WTC11 (cell line): ENCODE measurements around the gene EVA1C.

Experiments
- GABPB1 ChIP-seq: sonication (generic); formaldehyde crosslinking; IDR thresholded peaks from 2 replicates; pipeline ENCODE4 v1.8.1; 2023; ENCODE audit warnings: mild to moderate bottlenecking, missing genetic modification reagents
- IRF2 ChIP-seq: sonication (generic); formaldehyde crosslinking; IDR thresholded peaks from 2 replicates; pipeline ENCODE4 v1.8.0; 2022; ENCODE audit warnings: low read depth, missing genetic modification reagents, borderline replicate concordance
- KAT7 ChIP-seq: sonication (generic); formaldehyde crosslinking; IDR thresholded peaks from 2 replicates; pipeline ENCODE4 v1.8.1; 2023; ENCODE audit warnings: missing genetic modification reagents, mild to moderate bottlenecking, borderline replicate concordance
- NR1H2 ChIP-seq: sonication (generic); formaldehyde crosslinking; IDR thresholded peaks from 2 replicates; pipeline ENCODE4 v1.9.0; 2021; ENCODE audit warnings: mild to moderate bottlenecking, moderate library complexity, missing genetic modification reagents
- SP1 ChIP-seq: sonication (generic); formaldehyde crosslinking; conservative IDR thresholded peaks from 2 replicates; pipeline ENCODE4 v1.8.1; 2022; ENCODE audit warnings: missing genetic modification reagents
- TF ChIP-seq, protein P1 (sequence below): sonication (generic); formaldehyde crosslinking; IDR thresholded peaks from 2 replicates; pipeline ENCODE4 v1.8.0; 2022; ENCODE audit warnings: mild to moderate bottlenecking, missing genetic modification reagents
- TF ChIP-seq, protein P2 (sequence below): sonication (generic); formaldehyde crosslinking; IDR thresholded peaks from 2 replicates; pipeline ENCODE4 v1.8.1; 2023; ENCODE audit warnings: mild to moderate bottlenecking, missing genetic modification reagents, moderate library complexity

DNA sequence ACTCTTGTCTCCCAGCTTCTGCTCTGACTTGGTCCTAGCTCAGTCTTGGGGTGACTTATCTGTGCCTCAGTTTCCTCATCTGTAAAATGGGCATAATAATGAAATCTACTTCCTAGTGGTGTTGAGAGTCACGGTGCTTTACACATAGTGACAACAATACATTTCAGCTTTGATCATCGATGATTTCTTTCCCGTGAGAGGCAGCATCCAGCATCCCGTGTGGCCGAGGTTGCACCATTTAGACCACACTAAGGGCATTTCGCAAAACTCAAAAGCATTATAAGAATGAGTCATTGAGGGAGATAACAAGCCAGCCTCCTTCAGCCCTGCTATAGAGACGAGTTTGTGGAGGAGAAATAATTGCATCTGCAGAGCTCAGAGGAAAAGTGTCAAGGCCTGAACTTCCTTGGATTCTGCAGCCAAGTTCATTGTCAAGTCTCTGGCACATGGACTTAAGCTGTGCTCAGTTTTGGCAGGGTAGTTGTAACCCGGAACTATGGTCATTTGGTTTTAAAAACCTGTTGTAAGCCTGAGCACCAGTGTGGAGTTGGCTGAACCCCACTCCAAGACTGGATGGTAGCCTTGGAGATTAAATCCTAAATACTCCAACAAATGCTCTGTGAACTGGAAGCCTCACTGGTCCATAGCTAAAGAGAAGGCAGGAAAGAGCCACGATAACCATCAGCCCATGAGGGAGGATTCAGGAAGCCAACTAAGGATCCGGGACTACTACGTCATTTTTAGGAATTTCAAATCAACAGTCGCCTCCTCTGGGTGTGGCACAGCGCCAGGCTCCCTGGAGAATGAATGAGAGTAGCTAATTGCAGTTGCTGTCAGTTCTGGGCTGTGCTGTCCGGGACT is 108.6 kb downstream of the EVA1C start:
- TF ChIP-seq GABPB1 (no peak), NR1H2 (CRISPR knock-in tag) (no peak), IRF2 (no peak), KAT7 (CRISPR knock-in tag) (no peak), SP1 (CRISPR knock-in tag) (no peak)
- TF ChIP-seq, protein P1, sequence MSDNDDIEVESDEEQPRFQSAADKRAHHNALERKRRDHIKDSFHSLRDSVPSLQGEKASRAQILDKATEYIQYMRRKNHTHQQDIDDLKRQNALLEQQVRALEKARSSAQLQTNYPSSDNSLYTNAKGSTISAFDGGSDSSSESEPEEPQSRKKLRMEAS (CRISPR knock-in tag), result no peak
- TF ChIP-seq, protein P2, sequence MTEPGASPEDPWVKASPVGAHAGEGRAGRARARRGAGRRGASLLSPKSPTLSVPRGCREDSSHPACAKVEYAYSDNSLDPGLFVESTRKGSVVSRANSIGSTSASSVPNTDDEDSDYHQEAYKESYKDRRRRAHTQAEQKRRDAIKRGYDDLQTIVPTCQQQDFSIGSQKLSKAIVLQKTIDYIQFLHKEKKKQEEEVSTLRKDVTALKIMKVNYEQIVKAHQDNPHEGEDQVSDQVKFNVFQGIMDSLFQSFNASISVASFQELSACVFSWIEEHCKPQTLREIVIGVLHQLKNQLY (CRISPR knock-in tag), result no peak
